Measurements from ENCODE around the gene RASSF8.

DNA sequence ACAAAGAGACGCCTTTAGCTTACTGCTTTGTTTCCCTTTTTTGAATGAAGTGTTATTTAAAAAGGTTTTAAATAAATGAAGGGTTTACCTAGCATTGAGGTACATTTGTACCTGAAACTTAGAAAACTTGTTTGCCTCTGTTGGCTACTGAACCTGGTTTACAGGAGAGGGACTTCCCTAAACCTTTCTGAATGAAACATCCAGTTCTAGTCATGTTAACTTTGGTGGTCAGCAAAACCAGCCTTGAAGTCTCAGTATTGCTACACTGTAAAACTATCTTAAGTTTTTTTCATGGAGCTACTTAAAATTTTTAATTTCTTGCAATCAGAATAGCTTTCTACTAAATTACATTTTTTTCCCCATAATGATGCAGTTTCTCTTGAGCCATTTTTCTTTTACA lies 38.2 kb downstream of the RASSF8 start:
- TF ChIP-seq, protein P1, sequence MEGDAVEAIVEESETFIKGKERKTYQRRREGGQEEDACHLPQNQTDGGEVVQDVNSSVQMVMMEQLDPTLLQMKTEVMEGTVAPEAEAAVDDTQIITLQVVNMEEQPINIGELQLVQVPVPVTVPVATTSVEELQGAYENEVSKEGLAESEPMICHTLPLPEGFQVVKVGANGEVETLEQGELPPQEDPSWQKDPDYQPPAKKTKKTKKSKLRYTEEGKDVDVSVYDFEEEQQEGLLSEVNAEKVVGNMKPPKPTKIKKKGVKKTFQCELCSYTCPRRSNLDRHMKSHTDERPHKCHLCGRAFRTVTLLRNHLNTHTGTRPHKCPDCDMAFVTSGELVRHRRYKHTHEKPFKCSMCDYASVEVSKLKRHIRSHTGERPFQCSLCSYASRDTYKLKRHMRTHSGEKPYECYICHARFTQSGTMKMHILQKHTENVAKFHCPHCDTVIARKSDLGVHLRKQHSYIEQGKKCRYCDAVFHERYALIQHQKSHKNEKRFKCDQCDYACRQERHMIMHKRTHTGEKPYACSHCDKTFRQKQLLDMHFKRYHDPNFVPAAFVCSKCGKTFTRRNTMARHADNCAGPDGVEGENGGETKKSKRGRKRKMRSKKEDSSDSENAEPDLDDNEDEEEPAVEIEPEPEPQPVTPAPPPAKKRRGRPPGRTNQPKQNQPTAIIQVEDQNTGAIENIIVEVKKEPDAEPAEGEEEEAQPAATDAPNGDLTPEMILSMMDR (conservative IDR thresholded peaks at IDR 0.05; ENCODE audit: low read depth in 2 of 2) = no peak
- TF ChIP-seq EZH2 (IDR thresholded peaks at IDR 0.05; ENCODE audit: low read depth, unreplicated experiment) = no peak
- TF ChIP-seq, protein P2, sequence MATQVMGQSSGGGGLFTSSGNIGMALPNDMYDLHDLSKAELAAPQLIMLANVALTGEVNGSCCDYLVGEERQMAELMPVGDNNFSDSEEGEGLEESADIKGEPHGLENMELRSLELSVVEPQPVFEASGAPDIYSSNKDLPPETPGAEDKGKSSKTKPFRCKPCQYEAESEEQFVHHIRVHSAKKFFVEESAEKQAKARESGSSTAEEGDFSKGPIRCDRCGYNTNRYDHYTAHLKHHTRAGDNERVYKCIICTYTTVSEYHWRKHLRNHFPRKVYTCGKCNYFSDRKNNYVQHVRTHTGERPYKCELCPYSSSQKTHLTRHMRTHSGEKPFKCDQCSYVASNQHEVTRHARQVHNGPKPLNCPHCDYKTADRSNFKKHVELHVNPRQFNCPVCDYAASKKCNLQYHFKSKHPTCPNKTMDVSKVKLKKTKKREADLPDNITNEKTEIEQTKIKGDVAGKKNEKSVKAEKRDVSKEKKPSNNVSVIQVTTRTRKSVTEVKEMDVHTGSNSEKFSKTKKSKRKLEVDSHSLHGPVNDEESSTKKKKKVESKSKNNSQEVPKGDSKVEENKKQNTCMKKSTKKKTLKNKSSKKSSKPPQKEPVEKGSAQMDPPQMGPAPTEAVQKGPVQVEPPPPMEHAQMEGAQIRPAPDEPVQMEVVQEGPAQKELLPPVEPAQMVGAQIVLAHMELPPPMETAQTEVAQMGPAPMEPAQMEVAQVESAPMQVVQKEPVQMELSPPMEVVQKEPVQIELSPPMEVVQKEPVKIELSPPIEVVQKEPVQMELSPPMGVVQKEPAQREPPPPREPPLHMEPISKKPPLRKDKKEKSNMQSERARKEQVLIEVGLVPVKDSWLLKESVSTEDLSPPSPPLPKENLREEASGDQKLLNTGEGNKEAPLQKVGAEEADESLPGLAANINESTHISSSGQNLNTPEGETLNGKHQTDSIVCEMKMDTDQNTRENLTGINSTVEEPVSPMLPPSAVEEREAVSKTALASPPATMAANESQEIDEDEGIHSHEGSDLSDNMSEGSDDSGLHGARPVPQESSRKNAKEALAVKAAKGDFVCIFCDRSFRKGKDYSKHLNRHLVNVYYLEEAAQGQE (IDR thresholded peaks at IDR 0.05; ENCODE audit: unreplicated experiment) = no peak
- no peak for TF ChIP-seq STAT1 (IDR thresholded peaks at IDR 0.05; ENCODE audit: unreplicated experiment)
- TF ChIP-seq POLR2AphosphoS5 (IDR thresholded peaks at IDR 0.05; ENCODE audit: low read depth) = no peak
- TF ChIP-seq EZH2phosphoT487 (IDR thresholded peaks at IDR 0.05; ENCODE audit: unreplicated experiment) = no peak
- TF ChIP-seq JUNB (IDR thresholded peaks at IDR 0.05; ENCODE audit: unreplicated experiment) = no peak
- TF ChIP-seq CREB1 (CRISPR knock-in tag; IDR thresholded peaks at IDR 0.05; ENCODE audit: low read depth) = no peak
- no peak for TF ChIP-seq ZNF331 (CRISPR knock-in tag; IDR thresholded peaks at IDR 0.05; ENCODE audit: low read depth)
